OCI-LY3 (cell line): ENCODE measurements around the gene SPPL2A.

ENCODE experiments used
- EZH2phosphoT487 ChIP-seq: fragments of 200-600 bp; shearing (Covaris generic); IDR thresholded peaks from 2 replicates; pipeline ENCODE4 v1.6.1; 2018; ENCODE audit warnings: antibody characterized with exemption, mixed run types, low read depth
- TF ChIP-seq, protein P1 (sequence below): fragments of 200-600, 300-600 bp; sonication (generic); IDR thresholded peaks from 2 replicates; pipeline ENCODE4 v1.5.1; 2014; ENCODE audit warnings: antibody characterized with exemption, low read length, low read depth

DNA sequence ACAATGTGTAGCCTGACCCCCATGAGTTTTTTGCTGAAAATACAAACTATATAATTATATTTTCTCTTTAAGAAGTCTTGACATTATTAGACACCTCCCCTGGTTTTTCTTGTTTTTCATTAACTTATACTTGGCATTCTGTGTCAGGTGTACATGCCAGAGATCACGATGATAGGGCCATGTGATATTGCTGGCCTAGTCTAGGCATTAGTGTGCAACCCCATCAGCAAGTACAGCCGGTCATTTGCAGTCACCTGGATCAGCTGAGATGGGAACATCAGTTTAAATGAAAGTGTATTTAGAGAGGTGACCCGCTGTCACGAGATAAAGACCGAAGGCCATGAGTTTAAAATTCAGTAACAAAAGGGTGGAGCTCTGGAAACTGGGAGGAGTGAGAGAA is 12.6 kb upstream of the SPPL2A start:
- TF ChIP-seq, protein P1, sequence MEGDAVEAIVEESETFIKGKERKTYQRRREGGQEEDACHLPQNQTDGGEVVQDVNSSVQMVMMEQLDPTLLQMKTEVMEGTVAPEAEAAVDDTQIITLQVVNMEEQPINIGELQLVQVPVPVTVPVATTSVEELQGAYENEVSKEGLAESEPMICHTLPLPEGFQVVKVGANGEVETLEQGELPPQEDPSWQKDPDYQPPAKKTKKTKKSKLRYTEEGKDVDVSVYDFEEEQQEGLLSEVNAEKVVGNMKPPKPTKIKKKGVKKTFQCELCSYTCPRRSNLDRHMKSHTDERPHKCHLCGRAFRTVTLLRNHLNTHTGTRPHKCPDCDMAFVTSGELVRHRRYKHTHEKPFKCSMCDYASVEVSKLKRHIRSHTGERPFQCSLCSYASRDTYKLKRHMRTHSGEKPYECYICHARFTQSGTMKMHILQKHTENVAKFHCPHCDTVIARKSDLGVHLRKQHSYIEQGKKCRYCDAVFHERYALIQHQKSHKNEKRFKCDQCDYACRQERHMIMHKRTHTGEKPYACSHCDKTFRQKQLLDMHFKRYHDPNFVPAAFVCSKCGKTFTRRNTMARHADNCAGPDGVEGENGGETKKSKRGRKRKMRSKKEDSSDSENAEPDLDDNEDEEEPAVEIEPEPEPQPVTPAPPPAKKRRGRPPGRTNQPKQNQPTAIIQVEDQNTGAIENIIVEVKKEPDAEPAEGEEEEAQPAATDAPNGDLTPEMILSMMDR: no peak
- TF ChIP-seq EZH2phosphoT487: no peak
